ENCODE results near the gene FGF11. TPM values are rescaled to one million over a fixed set of nuclear protein-coding genes. Genes with fewer than 3 reads are reported as not detected.

FGF11 gene
- total and polyA plus RNA-seq, 10 donors = 1.0 to 5.5 (median 3.0) TPM

GRCh38 chr17:7483255-7484066, 44.1 kb downstream of the FGF11 start:
- peaks cover 30 to 83% (median 68%) of the 10 kb centered on the region in 6 donors for H3K4me1 ChIP-seq
- peak; percentile 98 for DNase-seq
- TF ChIP-seq CTCF (IDR thresholded peaks at IDR 0.05 in 8 of 11, conservative IDR thresholded peaks at IDR 0.05 in 3 of 11) (peak in 1 of 11 experiments; percentile 2), POLR2A (IDR thresholded peaks at IDR 0.05) (peak in 2 of 3 donors; percentile 25 to 30), POLR2AphosphoS5 (IDR thresholded peaks at IDR 0.05) (peak; percentile 54 to 93 (median 59))
- peak overlapping the region; percentile 41 to 83 (median 60) for H3K4me3 ChIP-seq
- H3K36me3 ChIP-seq = peaks cover 0 to 8% (median 0%) of the 10 kb centered on the region in 6 donors
- no peaks in the 10 kb centered on the region for H3K27me3 ChIP-seq (replicated peaks in 1 of 7)
- 0 to 1% (median 0%) methylated on average over 36 to 38 of the region's 38 CpGs for WGBS, 5 donors
- intact Hi-C loops (cut with DNase I; ENCODE audit: low total_unique reads) = no loop called here
- H3K9me3 ChIP-seq = no peaks in the 10 kb centered on the region
- peak overlapping the region; percentile 96 to 100 (median 100) for H3K27ac ChIP-seq

GRCh38 chr17:7484067-7484918, 45.0 kb downstream of the FGF11 start, which contains the start of gene POLR2A:
TSS of gene POLR2A (plus strand) at chr17:7484366.
- intact Hi-C loops (cut with DNase I; ENCODE audit: low total_unique reads) = no loop called here
- TF ChIP-seq POLR2AphosphoS5 (IDR thresholded peaks at IDR 0.05) (peak; percentile 100), POLR2A (IDR thresholded peaks at IDR 0.05) (peak; percentile 99 to 100 (median 99)), CTCF (IDR thresholded peaks at IDR 0.05 in 8 of 11, conservative IDR thresholded peaks at IDR 0.05 in 3 of 11) (peak in 3 of 11 experiments; percentile 7 to 29 (median 23))
- Histone ChIP-seq H3K36me3 (peaks cover 0 to 8% (median 0%) of the 10 kb centered on the region in 6 donors), H3K9me3 (no peaks in the 10 kb centered on the region), H3K27me3 (replicated peaks in 1 of 7) (no peaks in the 10 kb centered on the region), H3K27ac (peak within 1 kb of the TSS; percentile 96 to 100 (median 100)), H3K4me3 (peak within 1 kb of the TSS; percentile 48 to 83 (median 60)), H3K4me1 (peaks cover 37 to 84% (median 73%) of the 10 kb centered on the region in 6 donors)
- 0 to 1% (median 1%) methylated on average over 58 to 63 of the region's 64 CpGs for WGBS, 5 donors
- peak; percentile 100 for DNase-seq

GRCh38 chr17:7484919-7485377, 45.6 kb downstream of the FGF11 start:
- Histone ChIP-seq H3K27ac (peak overlapping the region; percentile 32 to 100 (median 99)), H3K4me3 (peak overlapping the region; percentile 42 to 83 (median 60)), H3K36me3 (peaks cover 0 to 12% (median 0%) of the 10 kb centered on the region in 6 donors), H3K27me3 (replicated peaks in 1 of 7) (no peaks in the 10 kb centered on the region), H3K9me3 (no peaks in the 10 kb centered on the region), H3K4me1 (peaks cover 40 to 86% (median 76%) of the 10 kb centered on the region in 6 donors)
- 0 to 3% (median 0%) methylated on average over 16 to 19 of the region's 19 CpGs for WGBS, 5 donors
- peak in 3 of 11 experiments; percentile 9 to 21 (median 12) for TF ChIP-seq CTCF (IDR thresholded peaks at IDR 0.05 in 8 of 11, conservative IDR thresholded peaks at IDR 0.05 in 3 of 11)
- TF ChIP-seq POLR2A (IDR thresholded peaks at IDR 0.05) = no peak
- intact Hi-C loops (cut with DNase I; ENCODE audit: low total_unique reads) = no loop called here
- no peak for DNase-seq

Measured in spleen (tissue), 11 donors.